B cell (primary cell): ENCODE results near the gene XCL1. TPM values are rescaled to one million over a fixed set of nuclear protein-coding genes. Genes with fewer than 3 reads are reported as not detected.

Source experiments
- ATAC-seq: fragments of 200-7000 bp; cut with Tn5 transposase; one replicate; pipeline ENCODE4 v1.10.0; 2021; ENCODE audit warnings: low read depth, mild to moderate bottlenecking, moderate number of reproducible peaks, moderate library complexity
- CTCF ChIA-PET: fragments of 350-600 bp; sonication (Branson Sonifier 250); formaldehyde crosslinking; loops from one replicate; lab custom pipeline; 2021; ENCODE audit warnings: antibody characterized with exemption, inconsistent platforms; lab: Charles Lee
- POLR2A ChIA-PET: fragments of 350-600 bp; sonication (Branson Sonifier 250); formaldehyde crosslinking; loops from one replicate; lab custom pipeline; 2021; ENCODE audit warnings: antibody characterized with exemption; lab: Charles Lee
- DNase-seq: peaks from one replicate; pipeline ENCODE4 v3.0.0; 2013
- H2AFZ ChIP-seq: 2 replicates; pipeline ENCODE4 v1.6.1; 2012; ENCODE audit warnings: mild to moderate bottlenecking, low read depth, low read length; ENCODE audit not compliant: insufficient read depth, poor library complexity, severe bottlenecking
- H3K27ac ChIP-seq, 2 donors: 1 replicate in 1 of 2; 2 replicates in 1 of 2; pipeline ENCODE4 v1.5.1; 2012 to 2013; ENCODE audit warnings: low read length in 2 of 2, mild to moderate bottlenecking in 2 of 2, moderate library complexity in 1 of 2
- H3K27me3 ChIP-seq, 4 experiments: fragments of 200-600 bp in 1 of 4; sonication (generic) in 1 of 4; replicated peaks in 1 of 4; 1 replicate in 2 of 4; 2 replicates in 2 of 4; pipeline versions ENCODE4 v1.6.1 to v1.7.0; 2013 to 2016; ENCODE audit warnings: low read length in 3 of 4, mild to moderate bottlenecking in 2 of 4, mixed read lengths in 1 of 4, moderate library complexity in 1 of 4; ENCODE audit not compliant: insufficient read depth in 4 of 4, control insufficient read depth in 3 of 4; ENCODE audit errors: control extremely low read depth in 1 of 4
- H3K36me3 ChIP-seq, 2 experiments: replicated peaks in 1 of 2; 1 replicate in 1 of 2; 2 replicates in 1 of 2; pipeline versions ENCODE4 v1.6.1 to v1.7.1; 2013; ENCODE audit warnings: low read length in 1 of 2; ENCODE audit not compliant: insufficient read depth in 2 of 2, control insufficient read depth in 1 of 2; ENCODE audit errors: control extremely low read depth in 1 of 2, extremely low read depth in 1 of 2
- H3K4me1 ChIP-seq, 2 donors: fragments of 200-600 bp in 1 of 2; sonication (generic) in 1 of 2; 1 replicate in 1 of 2; 2 replicates in 1 of 2; pipeline versions ENCODE4 v1.5.1 to v1.6.1; 2013 to 2017; ENCODE audit warnings: low read length in 2 of 2; ENCODE audit not compliant: control insufficient read depth in 2 of 2, insufficient read depth in 2 of 2
- H3K4me2 ChIP-seq: replicated peaks from 2 replicates; pipeline ENCODE3; 2012; ENCODE audit warnings: mild to moderate bottlenecking, low read depth, low read length; ENCODE audit not compliant: poor library complexity, severe bottlenecking
- H3K4me3 ChIP-seq, 5 experiments: fragments of 200-600 bp in 1 of 5; sonication (generic) in 1 of 5; 1 replicate in 3 of 5; 2 replicates in 2 of 5; pipeline versions ENCODE4 v1.5.1 to v1.7.0; 2011 to 2016; ENCODE audit warnings: low read length in 4 of 5, mild to moderate bottlenecking in 4 of 5, low read depth in 2 of 5, control low read depth in 1 of 5, moderate library complexity in 1 of 5; ENCODE audit not compliant: insufficient read depth in 1 of 5; ENCODE audit errors: control extremely low read depth in 1 of 5, extremely low read depth in 1 of 5
- H3K79me2 ChIP-seq: fragments of 200-600 bp; sonication (generic); one replicate; pipeline ENCODE4 v1.6.0; 2016; ENCODE audit warnings: low read length; ENCODE audit not compliant: control insufficient read depth, insufficient read depth
- H3K9ac ChIP-seq: fragments of 200-600 bp; sonication (generic); 2 replicates; pipeline ENCODE4 v1.6.1; 2017; ENCODE audit warnings: mild to moderate bottlenecking, low read length, moderate library complexity
- H3K9me3 ChIP-seq, 3 donors: one replicate each; pipeline versions ENCODE4 v1.6.1 to v1.7.1; 2013; ENCODE audit warnings: low read length in 2 of 3; ENCODE audit not compliant: control insufficient read depth in 2 of 3, insufficient read depth in 1 of 3; ENCODE audit errors: control extremely low read depth in 1 of 3
- H4K20me1 ChIP-seq: 2 replicates; pipeline ENCODE4 v1.6.0; 2012; ENCODE audit warnings: mild to moderate bottlenecking, low read length; ENCODE audit not compliant: insufficient read depth, control insufficient read depth, poor library complexity, severe bottlenecking
- H3K27ac Mint-ChIP-seq: one replicate; pipeline ENCODE4 v1.8.0; 2021; ENCODE audit warnings: mixed read lengths
- H3K27me3 Mint-ChIP-seq: one replicate; pipeline ENCODE4 v1.8.0; 2021; ENCODE audit warnings: mixed read lengths
- H3K4me1 Mint-ChIP-seq: one replicate; pipeline ENCODE4 v1.8.0; 2021; ENCODE audit warnings: mixed read lengths
- H3K4me3 Mint-ChIP-seq: one replicate; pipeline ENCODE4 v1.8.0; 2021; ENCODE audit warnings: mixed read lengths
- H3K9me3 Mint-ChIP-seq: one replicate; pipeline ENCODE4 v1.8.0; 2022; ENCODE audit warnings: mixed read lengths; ENCODE audit not compliant: insufficient read depth
- EZH2 ChIP-seq: IDR thresholded peaks from 2 replicates; pipeline ENCODE4 v1.6.1; 2012; ENCODE audit warnings: borderline replicate concordance, low read depth, mild to moderate bottlenecking, moderate library complexity, low read length; ENCODE audit not compliant: insufficient read depth, poor library complexity, severe bottlenecking
- WGBS: methylation state at CpG from one replicate; pipeline ENCODE4 v1.1.5; 2013; ENCODE audit warnings: missing lambda C conversion rate; ENCODE audit not compliant: insufficient coverage; 5-methylcytosine and 5-hydroxymethylcytosine counted together
- intact Hi-C: fragments of 100-400 bp; cut with micrococcal nuclease; formaldehyde crosslinking; loops from one replicate; pipeline ENCODE4 v1.10.0; 2022
- polyA plus RNA-seq: library from polyadenylated mRNA; depleted of rRNA; stranded (reverse); fragments of >200 nt; gene quantifications from 2 replicates; pipeline ENCODE4 v1.2.3, GENCODE V29; 2012
- total RNA-seq, 2 donors: library from RNA; stranded (reverse); fragments of 120-200 nt in 1 of 2; gene quantifications; 1 replicate in 1 of 2; 2 replicates in 1 of 2; pipeline versions ENCODE4 v1.2.3 to v1.2.4, GENCODE V29; 2013 to 2022
- TF ChIP-seq, protein P1 (sequence below): fragments of 200-600 bp; IDR thresholded peaks from one replicate; pipeline ENCODE4 v1.8.0; 2022; ENCODE audit warnings: antibody characterized with exemption, mild to moderate bottlenecking

XCL1 gene
- total and polyA plus RNA-seq, 2 donors (not counting 1 experiment from before 2014, with no cell fraction given) = 0.12 TPM; not detected in 1

DNA sequence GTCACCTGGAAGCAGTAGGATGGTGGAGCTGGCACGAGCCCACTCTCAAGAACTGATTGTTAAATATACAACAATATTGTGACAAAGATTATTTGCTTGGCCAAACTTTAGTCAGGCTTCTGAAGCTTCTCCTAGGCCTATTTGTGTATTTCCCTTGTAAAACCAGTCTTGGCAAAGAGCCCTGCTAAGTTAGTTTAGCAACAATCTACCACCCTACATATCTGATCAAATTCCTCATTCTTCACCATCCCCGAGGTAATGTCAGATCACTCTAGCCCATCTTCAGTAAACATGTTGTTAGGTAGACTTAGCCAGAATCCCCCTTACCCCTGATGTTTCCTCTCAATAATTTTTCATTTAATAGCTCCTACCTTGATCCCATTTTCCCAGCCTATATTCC lies 39.6 kb downstream of the XCL1 start:
- no peak for ATAC-seq
- intact Hi-C loops = no loop called here
- no peaks in the 10 kb centered on the region for H3K9me3 Mint-ChIP-seq
- no peak overlapping the region for H3K4me3 Mint-ChIP-seq
- Histone ChIP-seq H3K27ac (no peak overlapping the region), H4K20me1 (no peaks in the 10 kb centered on the region), H3K4me1 (no peaks in the 10 kb centered on the region), H3K27me3 (no peaks in the 10 kb centered on the region), H3K9ac (no peak overlapping the region), H3K9me3 (no peaks in the 10 kb centered on the region), H3K4me2 (no peak overlapping the region), H3K36me3 (no peaks in the 10 kb centered on the region), H3K4me3 (no peak overlapping the region), H3K79me2 (no peaks in the 10 kb centered on the region), H2AFZ (no peak overlapping the region)
- WGBS = 100% methylated on average over 1 of the region's 2 CpGs
- H3K27me3 Mint-ChIP-seq = peaks cover 12% of the 10 kb centered on the region
- H3K4me1 Mint-ChIP-seq = no peaks in the 10 kb centered on the region
- ChIA-PET POLR2A (no interaction called here), CTCF (no interaction called here)
- no peak for TF ChIP-seq EZH2
- TF ChIP-seq, protein P1, sequence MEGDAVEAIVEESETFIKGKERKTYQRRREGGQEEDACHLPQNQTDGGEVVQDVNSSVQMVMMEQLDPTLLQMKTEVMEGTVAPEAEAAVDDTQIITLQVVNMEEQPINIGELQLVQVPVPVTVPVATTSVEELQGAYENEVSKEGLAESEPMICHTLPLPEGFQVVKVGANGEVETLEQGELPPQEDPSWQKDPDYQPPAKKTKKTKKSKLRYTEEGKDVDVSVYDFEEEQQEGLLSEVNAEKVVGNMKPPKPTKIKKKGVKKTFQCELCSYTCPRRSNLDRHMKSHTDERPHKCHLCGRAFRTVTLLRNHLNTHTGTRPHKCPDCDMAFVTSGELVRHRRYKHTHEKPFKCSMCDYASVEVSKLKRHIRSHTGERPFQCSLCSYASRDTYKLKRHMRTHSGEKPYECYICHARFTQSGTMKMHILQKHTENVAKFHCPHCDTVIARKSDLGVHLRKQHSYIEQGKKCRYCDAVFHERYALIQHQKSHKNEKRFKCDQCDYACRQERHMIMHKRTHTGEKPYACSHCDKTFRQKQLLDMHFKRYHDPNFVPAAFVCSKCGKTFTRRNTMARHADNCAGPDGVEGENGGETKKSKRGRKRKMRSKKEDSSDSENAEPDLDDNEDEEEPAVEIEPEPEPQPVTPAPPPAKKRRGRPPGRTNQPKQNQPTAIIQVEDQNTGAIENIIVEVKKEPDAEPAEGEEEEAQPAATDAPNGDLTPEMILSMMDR = no peak
- no peak for DNase-seq
- no peak overlapping the region for H3K27ac Mint-ChIP-seq

GRCh38 chr1:168617974-168618750 lies 41.8 kb downstream of the XCL1 start:
- H3K27me3 ChIP-seq = no peaks in the 10 kb centered on the region
- ATAC-seq (no peak), DNase-seq (no peak)
- no peaks in the 10 kb centered on the region for H4K20me1 ChIP-seq
- Mint-ChIP-seq H3K4me3 (no peak overlapping the region), H3K9me3 (no peaks in the 10 kb centered on the region), H3K4me1 (no peaks in the 10 kb centered on the region), H3K27ac (no peak overlapping the region), H3K27me3 (peaks cover 7% of the 10 kb centered on the region)
- no peaks in the 10 kb centered on the region for H3K79me2 ChIP-seq
- POLR2A ChIA-PET = no interaction called here
- TF ChIP-seq, protein P1 = no peak
- TF ChIP-seq EZH2 = no peak
- H3K27ac ChIP-seq = no peak overlapping the region
- no peak overlapping the region for H3K4me2 ChIP-seq
- no peaks in the 10 kb centered on the region for H3K36me3 ChIP-seq
- no peak overlapping the region for H2AFZ ChIP-seq
- 100% methylated on average over 2 of the region's 5 CpGs for WGBS
- H3K9me3 ChIP-seq = no peaks in the 10 kb centered on the region
- intact Hi-C loops = no loop called here
- H3K4me3 ChIP-seq = no peak overlapping the region
- CTCF ChIA-PET = interaction anchor here (1.2 to 1.5 kb wide), 3 partner anchors 11 to 14 kb away, joined by 3 to 4 read pairs (median 4); no protein-coding TSS in a partner anchor
- H3K4me1 ChIP-seq = no peaks in the 10 kb centered on the region
- no peak overlapping the region for H3K9ac ChIP-seq
